Measurements from ENCODE around the gene DBN1. TPM values are rescaled to one million over a fixed set of nuclear protein-coding genes. Genes with fewer than 3 reads are reported as not detected.

Gene DBN1
- total RNA-seq, 4 donors from 2014 or later, result 10.1 to 201 (median 17.4) TPM

DNA sequence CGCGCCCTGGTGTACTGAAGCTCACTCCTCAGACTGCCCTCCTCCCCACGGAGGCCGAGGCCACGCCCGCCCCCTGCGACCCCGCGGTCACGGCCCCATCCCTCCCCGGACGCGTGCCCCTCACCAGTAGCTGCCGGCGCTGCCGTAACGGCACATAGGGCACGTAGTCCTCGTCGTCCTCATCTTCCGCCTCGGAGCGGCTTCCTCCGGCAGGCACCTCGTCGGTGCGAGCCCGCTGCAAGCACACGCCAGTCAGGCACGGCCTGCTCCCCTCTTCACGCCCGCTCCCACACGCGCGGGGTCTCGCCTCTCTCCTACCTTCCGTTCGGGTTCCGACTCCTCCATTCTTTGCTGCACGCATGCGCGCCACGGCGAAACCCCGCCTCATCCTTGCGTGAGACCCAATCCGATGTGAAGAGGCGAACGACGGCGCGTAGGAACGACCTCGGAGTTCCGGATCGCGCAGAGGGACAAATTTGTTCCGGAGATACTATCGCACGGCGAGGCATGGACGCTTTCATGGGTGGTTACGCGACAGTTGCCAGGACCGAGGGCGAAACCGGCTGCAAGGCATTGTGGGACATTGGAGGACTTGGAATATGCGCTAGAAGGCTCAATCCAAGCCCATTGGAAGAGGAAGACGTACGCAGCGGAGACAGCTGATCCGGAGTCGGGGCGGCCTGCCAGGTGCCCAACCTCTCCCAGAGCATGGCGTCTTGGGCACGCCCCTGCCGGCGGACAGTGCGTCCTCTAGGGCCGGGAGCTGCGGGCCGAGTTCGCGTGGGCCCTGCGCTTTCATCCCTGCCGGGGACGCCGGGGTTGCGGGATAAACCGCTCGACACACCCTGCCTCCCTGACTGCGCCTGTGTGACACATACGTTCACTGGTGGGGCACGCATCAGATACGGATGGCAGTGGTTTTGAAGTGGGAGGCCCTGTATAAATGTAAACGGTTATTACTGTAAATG, 43.5 kb upstream of the DBN1 start, which contains the start of gene DDX41:
TSS of gene DDX41 (minus strand) at position 361 of the 968 bp plus-strand sequence. CDS start at position 345, 16 bp downstream.
- Histone ChIP-seq H3K27me3 (no peaks in the 10 kb centered on the region), H3K36me3 (peaks cover 0 to 45% (median 17%) of the 10 kb centered on the region in 4 donors), H3K27ac (peak within 1 kb of the TSS; percentile 85 to 93 (median 91)), H3K4me3 (peak within 1 kb of the TSS; percentile 81 to 97 (median 86)), H3K4me1 (peaks cover 11 to 20% (median 18%) of the 10 kb centered on the region in 4 donors), H3K9me3 (no peaks in the 10 kb centered on the region)
- 1% methylated on average over 94 of the region's 96 CpGs; no CpG with 5 or more reads in 1 of the 2 donors for WGBS, 2 donors (ENCODE audit: low coverage in 1 of 2)
- TF ChIP-seq, protein P1, sequence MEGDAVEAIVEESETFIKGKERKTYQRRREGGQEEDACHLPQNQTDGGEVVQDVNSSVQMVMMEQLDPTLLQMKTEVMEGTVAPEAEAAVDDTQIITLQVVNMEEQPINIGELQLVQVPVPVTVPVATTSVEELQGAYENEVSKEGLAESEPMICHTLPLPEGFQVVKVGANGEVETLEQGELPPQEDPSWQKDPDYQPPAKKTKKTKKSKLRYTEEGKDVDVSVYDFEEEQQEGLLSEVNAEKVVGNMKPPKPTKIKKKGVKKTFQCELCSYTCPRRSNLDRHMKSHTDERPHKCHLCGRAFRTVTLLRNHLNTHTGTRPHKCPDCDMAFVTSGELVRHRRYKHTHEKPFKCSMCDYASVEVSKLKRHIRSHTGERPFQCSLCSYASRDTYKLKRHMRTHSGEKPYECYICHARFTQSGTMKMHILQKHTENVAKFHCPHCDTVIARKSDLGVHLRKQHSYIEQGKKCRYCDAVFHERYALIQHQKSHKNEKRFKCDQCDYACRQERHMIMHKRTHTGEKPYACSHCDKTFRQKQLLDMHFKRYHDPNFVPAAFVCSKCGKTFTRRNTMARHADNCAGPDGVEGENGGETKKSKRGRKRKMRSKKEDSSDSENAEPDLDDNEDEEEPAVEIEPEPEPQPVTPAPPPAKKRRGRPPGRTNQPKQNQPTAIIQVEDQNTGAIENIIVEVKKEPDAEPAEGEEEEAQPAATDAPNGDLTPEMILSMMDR (IDR thresholded peaks at IDR 0.05), result no peak
- peak; percentile 62 for TF ChIP-seq POLR2A (IDR thresholded peaks at IDR 0.05)
- TF ChIP-seq POLR2AphosphoS5 (IDR thresholded peaks at IDR 0.05), result peak; percentile 85 to 92 (median 86)
- TF ChIP-seq EP300 (IDR thresholded peaks at IDR 0.05; ENCODE audit: low read depth), result no peak
- DNase-seq, result peak; percentile 98
- intact Hi-C loops (cut with DNase I; ENCODE audit: low total_unique reads), result no loop called here
- in situ Hi-C loops (cut with MboI; ENCODE audit: low pct_ligation_motif_present in 1 of 4, low pct_unique_long_range_greater_than_20kb in 1 of 4, low sequenced_read_pairs in 3 of 4), result loop anchor here in 1 of 4 donors (25.0 kb wide), 1 partner anchor 130 kb away; the partner anchor contains the start of gene SLC34A1

DNA sequence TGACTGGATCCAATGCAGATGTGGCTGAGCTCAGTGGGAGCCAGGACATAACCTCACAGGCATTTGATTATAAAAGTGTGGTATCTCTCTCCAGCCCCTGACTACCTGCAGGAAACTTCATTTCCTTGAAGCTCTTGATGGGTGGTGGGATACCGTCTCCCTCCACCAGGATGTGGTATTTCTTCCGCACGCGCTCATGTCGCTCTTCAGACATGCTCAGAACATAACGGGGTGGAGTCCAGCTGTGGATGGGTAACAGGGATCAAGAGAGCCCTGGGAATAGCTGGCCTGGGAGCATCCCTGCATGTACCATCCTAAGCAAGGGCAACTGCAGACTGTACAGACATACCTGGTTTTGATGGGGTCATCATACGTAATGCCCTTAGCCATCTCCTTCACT, 42.1 kb upstream of the DBN1 start:
- TF ChIP-seq EP300 (IDR thresholded peaks at IDR 0.05; ENCODE audit: low read depth) (no peak), POLR2AphosphoS5 (IDR thresholded peaks at IDR 0.05) (no peak), POLR2A (IDR thresholded peaks at IDR 0.05) (no peak)
- TF ChIP-seq, protein P1 (IDR thresholded peaks at IDR 0.05), result no peak
- H3K4me1 ChIP-seq, result peaks cover 11 to 20% (median 18%) of the 10 kb centered on the region in 4 donors
- no peak overlapping the region for H3K27ac ChIP-seq
- no peaks in the 10 kb centered on the region for H3K27me3 ChIP-seq
- peaks cover 0 to 44% (median 15%) of the 10 kb centered on the region in 4 donors for H3K36me3 ChIP-seq
- H3K9me3 ChIP-seq, result no peaks in the 10 kb centered on the region
- in situ Hi-C loops (cut with MboI; ENCODE audit: low pct_ligation_motif_present in 1 of 4, low pct_unique_long_range_greater_than_20kb in 1 of 4, low sequenced_read_pairs in 3 of 4), result loop anchor here in 1 of 4 donors (25.0 kb wide), 1 partner anchor 128 kb away; the partner anchor contains the start of gene SLC34A1
- H3K4me3 ChIP-seq, result peak overlapping the region in 2 of 4 donors; percentile 81 to 89
- WGBS, 2 donors (ENCODE audit: low coverage in 1 of 2), result 85 to 100% methylated on average over 3 to 7 of the region's 7 CpGs
- intact Hi-C loops (cut with DNase I; ENCODE audit: low total_unique reads), result no loop called here
- no peak for DNase-seq

DNA sequence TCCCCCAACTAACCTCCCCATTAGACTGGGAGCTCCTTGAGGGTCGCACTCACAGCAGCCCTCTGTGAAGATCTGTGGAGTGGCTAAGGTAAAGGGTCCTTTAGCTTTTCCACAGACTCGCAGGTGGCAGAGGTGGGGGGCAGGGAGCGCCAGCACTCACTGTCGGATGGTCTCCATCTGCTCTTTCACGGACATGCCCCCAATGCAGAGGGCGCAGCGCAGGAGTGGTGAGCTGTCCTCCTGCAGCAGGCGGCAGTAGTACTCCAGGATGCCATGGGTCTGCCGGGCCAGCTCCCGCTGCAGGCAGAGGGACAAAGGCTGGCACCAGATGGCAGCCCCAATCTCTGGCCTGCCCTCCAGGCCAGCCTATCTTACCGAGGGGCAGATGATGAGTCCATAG, 41.1 kb upstream of the DBN1 start:
- peaks cover 11 to 23% (median 19%) of the 10 kb centered on the region in 4 donors for H3K4me1 ChIP-seq
- intact Hi-C loops (cut with DNase I; ENCODE audit: low total_unique reads) (no loop called here), in situ Hi-C loops (cut with MboI; ENCODE audit: low pct_ligation_motif_present in 1 of 4, low pct_unique_long_range_greater_than_20kb in 1 of 4, low sequenced_read_pairs in 3 of 4) (loop anchor here in 1 of 4 donors (25.0 kb wide), 1 partner anchor 127 kb away; the partner anchor contains the start of gene SLC34A1)
- WGBS, 2 donors (ENCODE audit: low coverage in 1 of 2), result 94 to 100% methylated on average over 1 to 11 of the region's 11 CpGs
- TF ChIP-seq, protein P1 (IDR thresholded peaks at IDR 0.05), result no peak
- no peak for TF ChIP-seq POLR2A (IDR thresholded peaks at IDR 0.05)
- no peak for TF ChIP-seq POLR2AphosphoS5 (IDR thresholded peaks at IDR 0.05)
- no peak for TF ChIP-seq EP300 (IDR thresholded peaks at IDR 0.05; ENCODE audit: low read depth)
- H3K4me3 ChIP-seq, result no peak overlapping the region
- H3K27ac ChIP-seq, result no peak overlapping the region
- DNase-seq, result no peak
- no peaks in the 10 kb centered on the region for H3K27me3 ChIP-seq
- H3K9me3 ChIP-seq, result no peaks in the 10 kb centered on the region
- H3K36me3 ChIP-seq, result peaks cover 0 to 44% (median 14%) of the 10 kb centered on the region in 4 donors

- Histone ChIP-seq H3K36me3 (peaks cover 0 to 44% (median 14%) of the 10 kb centered on the region in 4 donors), H3K4me1 (peaks cover 8 to 18% (median 13%) of the 10 kb centered on the region in 4 donors), H3K27me3 (no peaks in the 10 kb centered on the region), H3K9me3 (no peaks in the 10 kb centered on the region), H3K27ac (no peak overlapping the region), H3K4me3 (no peak overlapping the region)
- intact Hi-C loops (cut with DNase I; ENCODE audit: low total_unique reads), result no loop called here
- no peak for DNase-seq
- TF ChIP-seq POLR2A (IDR thresholded peaks at IDR 0.05), result no peak
- TF ChIP-seq EP300 (IDR thresholded peaks at IDR 0.05; ENCODE audit: low read depth), result no peak
- TF ChIP-seq, protein P1 (IDR thresholded peaks at IDR 0.05), result no peak
- TF ChIP-seq POLR2AphosphoS5 (IDR thresholded peaks at IDR 0.05), result no peak
- in situ Hi-C loops (cut with MboI; ENCODE audit: low pct_ligation_motif_present in 1 of 4, low pct_unique_long_range_greater_than_20kb in 1 of 4, low sequenced_read_pairs in 3 of 4), result loop anchor here in 1 of 4 donors (25.0 kb wide), 1 partner anchor 126 kb away; the partner anchor contains the start of gene SLC34A1
- 85 to 97% methylated on average over 4 to 15 of the region's 15 CpGs for WGBS, 2 donors (ENCODE audit: low coverage in 1 of 2)
These were observed 40.1 kb upstream of the DBN1 start for GRCh38 chr5:177513500-177513899.

Data from transverse colon (tissue), 4 donors.